Tibial artery (tissue), 4 donors: Measurements from ENCODE around the gene MARVELD2.
"Not testable (repeated sequence)": the region's sequence is repeated elsewhere in the genome, so short reads cannot be mapped to it uniquely, and the experiment has no call there.

ENCODE experiments used
- DNase-seq, 2 donors: peaks; one replicate each; pipeline ENCODE4 v3.0.0-alpha.2; 2019
- H3K27ac ChIP-seq, 2 donors: fragments of 200-600 bp; sonication (generic) in 1 of 2; 1 replicate in 1 of 2; 2 replicates in 1 of 2; pipeline ENCODE4 v1.5.1; 2018 to 2019; ENCODE audit warnings: mild to moderate bottlenecking in 1 of 2
- H3K27me3 ChIP-seq, 2 donors: fragments of 200-600 bp; sonication (generic) in 1 of 2; one replicate each; pipeline versions ENCODE4 v1.5.1 to v1.6.0; 2016 to 2019
- H3K36me3 ChIP-seq, 3 donors: fragments of 200-600 bp; sonication (generic) in 2 of 3; one replicate each; pipeline ENCODE4 v1.5.1; 2016 to 2019; ENCODE audit warnings: mild to moderate bottlenecking in 2 of 3
- H3K4me1 ChIP-seq, 4 donors: fragments of 200-600 bp; sonication (generic) in 2 of 4; 1 replicate in 3 of 4; 2 replicates in 1 of 4; pipeline ENCODE4 v1.5.1; 2016 to 2019
- H3K4me3 ChIP-seq, 2 donors: fragments of 200-600 bp; sonication (generic) in 1 of 2; 1 replicate in 1 of 2; 2 replicates in 1 of 2; pipeline ENCODE4 v1.5.1; 2018 to 2019; ENCODE audit warnings: mild to moderate bottlenecking in 2 of 2
- H3K9me3 ChIP-seq, 3 donors: fragments of 200-600 bp; sonication (generic) in 1 of 3; one replicate each; pipeline ENCODE4 v1.5.1; 2016 to 2019
- intact Hi-C: fragments of 100-400 bp; cut with DNase I; formaldehyde crosslinking; loops from one replicate; pipeline ENCODE4 v1.15.0; 2023; ENCODE audit warnings: low total_unique reads
- TF ChIP-seq, protein P1 (sequence below), 2 experiments: fragments of 200-600 bp in 1 of 2; fragments of 450-650 bp in 1 of 2; IDR thresholded peaks; one replicate each; pipeline ENCODE4 v1.5.1; 2017 to 2019; ENCODE audit warnings: antibody characterized with exemption in 2 of 2, mild to moderate bottlenecking in 1 of 2, moderate library complexity in 1 of 2

The MARVELD2 gene

GRCh38 chr5:69454460-69455249, 39.7 kb downstream of the MARVELD2 start:
- TF ChIP-seq, protein P1, sequence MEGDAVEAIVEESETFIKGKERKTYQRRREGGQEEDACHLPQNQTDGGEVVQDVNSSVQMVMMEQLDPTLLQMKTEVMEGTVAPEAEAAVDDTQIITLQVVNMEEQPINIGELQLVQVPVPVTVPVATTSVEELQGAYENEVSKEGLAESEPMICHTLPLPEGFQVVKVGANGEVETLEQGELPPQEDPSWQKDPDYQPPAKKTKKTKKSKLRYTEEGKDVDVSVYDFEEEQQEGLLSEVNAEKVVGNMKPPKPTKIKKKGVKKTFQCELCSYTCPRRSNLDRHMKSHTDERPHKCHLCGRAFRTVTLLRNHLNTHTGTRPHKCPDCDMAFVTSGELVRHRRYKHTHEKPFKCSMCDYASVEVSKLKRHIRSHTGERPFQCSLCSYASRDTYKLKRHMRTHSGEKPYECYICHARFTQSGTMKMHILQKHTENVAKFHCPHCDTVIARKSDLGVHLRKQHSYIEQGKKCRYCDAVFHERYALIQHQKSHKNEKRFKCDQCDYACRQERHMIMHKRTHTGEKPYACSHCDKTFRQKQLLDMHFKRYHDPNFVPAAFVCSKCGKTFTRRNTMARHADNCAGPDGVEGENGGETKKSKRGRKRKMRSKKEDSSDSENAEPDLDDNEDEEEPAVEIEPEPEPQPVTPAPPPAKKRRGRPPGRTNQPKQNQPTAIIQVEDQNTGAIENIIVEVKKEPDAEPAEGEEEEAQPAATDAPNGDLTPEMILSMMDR (IDR thresholded peaks at IDR 0.05), result no peak
- Histone ChIP-seq H3K27me3 (no peaks in the 10 kb centered on the region), H3K36me3 (no peaks in the 10 kb centered on the region), H3K4me3 (no peak overlapping the region), H3K27ac (no peak overlapping the region), H3K4me1 (no peaks in the 10 kb centered on the region), H3K9me3 (no peaks in the 10 kb centered on the region)
- intact Hi-C loops, result no loop called here
- DNase-seq, result no peak

- DNase-seq, intact Hi-C loops, H3K27ac ChIP-seq, H3K9me3 ChIP-seq, H3K4me1 ChIP-seq, H3K36me3 ChIP-seq, H3K4me3 ChIP-seq, H3K27me3 ChIP-seq: not testable (repeated sequence)
Observed at GRCh38 chr5:69455428-69455988, 40.6 kb downstream of the MARVELD2 start.

- H3K27ac ChIP-seq, result no peak overlapping the region
- no peaks in the 10 kb centered on the region for H3K27me3 ChIP-seq
- intact Hi-C loops, result no loop called here
- no peaks in the 10 kb centered on the region for H3K9me3 ChIP-seq
- H3K36me3 ChIP-seq, result no peaks in the 10 kb centered on the region
- no peaks in the 10 kb centered on the region for H3K4me1 ChIP-seq
- DNase-seq, result no peak
- TF ChIP-seq, protein P1 (IDR thresholded peaks at IDR 0.05), result no peak
- H3K4me3 ChIP-seq, result no peak overlapping the region
Observed at GRCh38 chr5:69462170-69462569, 47.3 kb downstream of the MARVELD2 start.

DNA sequence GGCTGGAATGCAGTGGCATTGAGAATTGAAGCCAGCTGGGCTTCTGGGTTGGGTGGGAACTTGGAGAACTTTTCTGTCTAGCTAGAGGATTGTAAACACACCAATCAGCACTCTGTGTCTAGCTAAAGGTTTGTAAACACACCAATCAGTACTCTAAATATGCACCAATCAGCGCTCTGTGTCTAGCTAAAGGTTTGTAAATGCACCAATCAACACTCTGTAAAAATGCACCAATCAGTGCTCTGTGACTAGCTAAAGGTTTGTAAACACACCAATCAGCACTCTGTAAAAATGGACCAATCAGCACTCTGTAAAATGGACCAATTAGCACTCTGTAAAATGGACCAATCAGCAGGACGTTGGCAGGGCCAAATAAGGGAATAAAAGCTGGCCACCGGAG, 51.5 kb downstream of the MARVELD2 start:
- intact Hi-C loops, H3K4me3 ChIP-seq, H3K9me3 ChIP-seq, H3K36me3 ChIP-seq, H3K4me1 ChIP-seq, H3K27ac ChIP-seq, DNase-seq, H3K27me3 ChIP-seq: not testable (repeated sequence)

DNA sequence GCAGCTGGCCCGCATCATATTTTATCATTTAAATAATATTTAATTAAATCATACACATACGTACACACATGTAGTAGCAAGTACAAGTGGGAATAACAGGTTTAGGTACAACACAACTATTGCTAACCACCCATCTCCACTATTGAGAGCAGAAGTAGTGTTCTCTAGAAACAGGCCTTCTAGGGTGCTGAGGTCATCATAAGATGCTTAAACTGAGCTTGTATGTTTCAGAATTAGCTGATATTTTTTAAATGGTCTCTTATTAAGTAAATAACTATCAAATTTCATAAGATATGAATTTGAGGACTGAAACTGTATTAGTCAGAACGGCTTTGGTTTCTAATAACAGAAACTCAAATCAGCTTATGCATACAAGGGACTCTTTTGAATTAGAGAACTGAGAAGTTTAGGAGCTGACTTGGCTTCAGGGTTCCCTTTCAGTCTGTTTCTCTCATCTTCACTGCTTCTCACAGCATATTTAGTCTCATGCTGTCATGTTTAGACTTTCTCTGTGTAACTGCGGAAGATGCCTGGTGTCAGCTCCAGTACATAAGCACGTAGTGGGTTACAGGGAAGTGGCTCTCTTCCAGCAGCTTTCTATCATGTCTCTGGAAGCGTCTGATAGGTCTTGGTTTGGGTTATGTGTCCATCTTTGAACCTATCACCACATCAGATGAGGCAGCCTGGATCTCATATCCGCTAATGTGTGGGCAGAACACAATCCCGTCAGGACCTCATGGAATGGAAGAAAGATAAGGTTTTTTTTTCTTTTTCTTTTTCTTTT, 52.7 kb downstream of the MARVELD2 start:
- no peaks in the 10 kb centered on the region for H3K4me1 ChIP-seq
- no peaks in the 10 kb centered on the region for H3K36me3 ChIP-seq
- no peaks in the 10 kb centered on the region for H3K27me3 ChIP-seq
- no peak for DNase-seq
- intact Hi-C loops, result no loop called here
- H3K9me3 ChIP-seq, result no peaks in the 10 kb centered on the region
- H3K4me3 ChIP-seq, result no peak overlapping the region
- TF ChIP-seq, protein P1 (IDR thresholded peaks at IDR 0.05), result no peak
- no peak overlapping the region for H3K27ac ChIP-seq

GRCh38 chr5:69468631-69469030, 53.7 kb downstream of the MARVELD2 start:
- TF ChIP-seq, protein P1 (IDR thresholded peaks at IDR 0.05), result no peak
- H3K36me3 ChIP-seq, result no peaks in the 10 kb centered on the region
- no peaks in the 10 kb centered on the region for H3K27me3 ChIP-seq
- no peak for DNase-seq
- H3K4me3 ChIP-seq, result no peak overlapping the region
- intact Hi-C loops, result no loop called here
- H3K27ac ChIP-seq, result no peak overlapping the region
- H3K4me1 ChIP-seq, result no peaks in the 10 kb centered on the region
- H3K9me3 ChIP-seq, result no peaks in the 10 kb centered on the region

GRCh38 chr5:69471516-69471915, 56.6 kb downstream of the MARVELD2 start:
- H3K27ac ChIP-seq, H3K4me1 ChIP-seq, DNase-seq, H3K36me3 ChIP-seq, H3K27me3 ChIP-seq, H3K4me3 ChIP-seq, H3K9me3 ChIP-seq, intact Hi-C loops: not testable (repeated sequence)

- H3K36me3 ChIP-seq, H3K4me3 ChIP-seq, intact Hi-C loops, H3K27me3 ChIP-seq, H3K27ac ChIP-seq, DNase-seq, H3K4me1 ChIP-seq, H3K9me3 ChIP-seq: not testable (repeated sequence)
Observed at GRCh38 chr5:69472535-69473143, 57.7 kb downstream of the MARVELD2 start.
